Activated CD4-positive, alpha-beta T cell treated with anti-CD3 and anti-CD28 coated beads for 48 hours (primary cell): Measurements from ENCODE around the gene MAPK8IP3.

Source experiments
- DNase-seq: peaks from one replicate; pipeline ENCODE4 v3.0.0-alpha.2; 2020

Gene MAPK8IP3, protein sequence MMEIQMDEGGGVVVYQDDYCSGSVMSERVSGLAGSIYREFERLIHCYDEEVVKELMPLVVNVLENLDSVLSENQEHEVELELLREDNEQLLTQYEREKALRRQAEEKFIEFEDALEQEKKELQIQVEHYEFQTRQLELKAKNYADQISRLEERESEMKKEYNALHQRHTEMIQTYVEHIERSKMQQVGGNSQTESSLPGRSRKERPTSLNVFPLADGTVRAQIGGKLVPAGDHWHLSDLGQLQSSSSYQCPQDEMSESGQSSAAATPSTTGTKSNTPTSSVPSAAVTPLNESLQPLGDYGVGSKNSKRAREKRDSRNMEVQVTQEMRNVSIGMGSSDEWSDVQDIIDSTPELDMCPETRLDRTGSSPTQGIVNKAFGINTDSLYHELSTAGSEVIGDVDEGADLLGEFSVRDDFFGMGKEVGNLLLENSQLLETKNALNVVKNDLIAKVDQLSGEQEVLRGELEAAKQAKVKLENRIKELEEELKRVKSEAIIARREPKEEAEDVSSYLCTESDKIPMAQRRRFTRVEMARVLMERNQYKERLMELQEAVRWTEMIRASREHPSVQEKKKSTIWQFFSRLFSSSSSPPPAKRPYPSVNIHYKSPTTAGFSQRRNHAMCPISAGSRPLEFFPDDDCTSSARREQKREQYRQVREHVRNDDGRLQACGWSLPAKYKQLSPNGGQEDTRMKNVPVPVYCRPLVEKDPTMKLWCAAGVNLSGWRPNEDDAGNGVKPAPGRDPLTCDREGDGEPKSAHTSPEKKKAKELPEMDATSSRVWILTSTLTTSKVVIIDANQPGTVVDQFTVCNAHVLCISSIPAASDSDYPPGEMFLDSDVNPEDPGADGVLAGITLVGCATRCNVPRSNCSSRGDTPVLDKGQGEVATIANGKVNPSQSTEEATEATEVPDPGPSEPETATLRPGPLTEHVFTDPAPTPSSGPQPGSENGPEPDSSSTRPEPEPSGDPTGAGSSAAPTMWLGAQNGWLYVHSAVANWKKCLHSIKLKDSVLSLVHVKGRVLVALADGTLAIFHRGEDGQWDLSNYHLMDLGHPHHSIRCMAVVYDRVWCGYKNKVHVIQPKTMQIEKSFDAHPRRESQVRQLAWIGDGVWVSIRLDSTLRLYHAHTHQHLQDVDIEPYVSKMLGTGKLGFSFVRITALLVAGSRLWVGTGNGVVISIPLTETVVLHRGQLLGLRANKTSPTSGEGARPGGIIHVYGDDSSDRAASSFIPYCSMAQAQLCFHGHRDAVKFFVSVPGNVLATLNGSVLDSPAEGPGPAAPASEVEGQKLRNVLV (N-terminal part only)

DNA sequence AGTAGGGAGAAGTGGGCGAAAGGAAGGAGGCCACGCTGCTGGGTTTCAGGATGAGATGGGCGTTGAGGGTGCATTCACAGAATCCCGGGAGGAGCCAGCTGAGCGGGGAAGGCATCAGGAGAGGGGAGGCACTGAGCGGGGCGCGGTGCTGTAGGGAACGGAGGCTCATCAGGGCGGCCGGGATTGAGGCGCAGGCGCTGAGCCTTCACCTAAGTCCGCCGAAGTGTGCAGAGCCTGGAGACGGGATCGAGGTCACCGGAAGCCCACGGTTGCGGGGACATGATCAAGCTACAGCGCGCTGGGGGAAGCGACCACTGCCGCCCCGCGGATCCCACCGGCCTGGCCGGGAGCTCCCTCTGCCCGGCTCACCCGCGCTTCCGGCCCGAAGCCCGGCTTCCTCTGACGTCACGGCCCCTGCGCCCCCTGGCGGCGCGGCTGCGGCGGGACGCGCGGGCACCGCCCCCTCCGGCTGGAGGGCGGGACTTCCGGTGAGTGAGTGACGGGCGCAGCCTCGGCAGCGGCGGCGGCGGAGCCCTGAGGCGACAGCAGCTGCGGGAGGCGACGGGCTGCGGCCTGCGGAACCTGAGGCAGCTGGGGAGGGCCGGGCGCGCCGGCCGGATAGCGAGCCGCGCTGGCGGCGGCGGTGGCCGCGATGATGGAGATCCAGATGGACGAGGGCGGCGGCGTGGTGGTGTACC lies at the start of gene MAPK8IP3:
Gene MAPK8IP3 (plus strand): TSS at position 508 of the 698 bp plus-strand sequence. CDS start 145 bp downstream, at position 653.
- peak; percentile 94 for DNase-seq

DNA sequence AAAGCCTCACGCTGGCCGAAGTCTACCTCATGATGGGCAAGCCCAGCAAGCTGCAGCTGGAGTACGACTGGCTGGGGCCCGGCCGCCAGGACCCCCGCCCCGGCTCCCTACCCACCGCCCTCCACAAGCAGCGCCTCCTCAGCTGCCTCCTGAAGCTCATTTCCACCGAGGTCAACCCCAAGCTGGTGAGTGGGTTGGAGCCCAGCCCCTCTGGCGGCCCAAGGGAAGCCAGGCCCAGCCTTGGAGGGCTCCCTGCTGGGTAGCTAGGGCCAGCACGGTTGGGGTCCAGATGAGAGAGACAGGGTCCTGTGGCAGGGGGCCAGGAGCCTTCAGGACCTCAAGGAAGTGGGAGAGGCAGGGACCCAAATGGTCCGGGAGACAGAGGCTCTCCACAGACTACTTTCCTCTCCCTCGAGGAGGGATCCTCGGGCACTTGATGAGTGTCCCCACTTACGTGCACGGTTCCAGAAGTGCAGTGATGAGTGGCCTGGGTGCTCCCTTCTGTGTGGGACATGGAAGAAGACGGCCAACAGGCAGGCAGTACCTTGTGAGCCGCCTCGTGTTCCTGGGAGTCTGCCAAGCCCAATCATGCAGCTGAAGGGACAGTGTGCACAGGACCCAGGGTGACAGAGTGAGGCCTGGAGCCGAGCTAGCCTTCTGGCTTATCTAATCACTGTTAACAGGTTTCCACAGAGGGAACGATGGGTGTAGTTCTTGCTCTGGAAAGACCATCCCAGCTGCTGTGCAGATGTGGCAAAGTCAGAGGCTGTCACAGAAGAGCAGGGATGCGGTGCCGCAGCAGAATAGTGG lies 49.0 kb upstream of the MAPK8IP3 start:
- no peak for DNase-seq

DNA sequence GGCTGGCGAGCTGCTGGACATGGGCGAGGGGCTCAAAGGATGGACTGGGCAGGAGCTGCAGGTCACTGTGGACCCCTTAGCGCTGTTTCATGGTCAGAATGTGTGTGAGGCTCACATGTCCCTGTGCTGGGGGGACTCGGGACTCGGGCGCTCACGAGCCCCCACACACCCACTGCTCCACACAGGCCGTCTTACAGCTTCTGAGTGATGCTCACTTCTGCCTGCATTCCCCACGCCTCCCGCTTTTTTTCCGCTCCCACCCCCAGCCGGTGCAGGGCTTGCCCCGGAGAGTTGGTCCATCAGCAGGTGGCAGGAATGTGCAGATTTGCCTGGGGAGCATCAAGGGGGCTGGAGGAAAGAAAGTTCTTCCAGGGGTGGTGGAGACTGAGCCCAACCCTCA lies 48.2 kb upstream of the MAPK8IP3 start:
- no peak for DNase-seq

DNA sequence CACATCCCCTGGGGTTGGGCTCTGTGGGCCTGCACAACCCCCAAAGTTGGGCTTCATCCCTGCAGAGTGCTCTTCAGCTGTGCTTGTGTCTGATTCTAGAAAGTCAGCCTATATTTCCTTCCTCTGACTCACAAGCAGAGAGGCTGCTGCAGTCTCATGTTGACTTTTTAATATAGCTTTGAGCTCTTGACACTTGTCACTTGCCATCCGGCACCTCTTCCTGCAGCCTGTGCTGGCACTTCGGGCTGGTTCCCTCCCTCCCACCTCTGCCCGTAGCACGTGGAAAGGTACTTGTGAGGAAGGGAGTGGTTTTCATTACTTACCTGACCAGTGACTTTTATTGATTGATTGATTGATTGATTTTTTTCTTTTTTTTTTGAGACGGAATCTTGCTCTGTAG lies 47.0 kb upstream of the MAPK8IP3 start:
- DNase-seq = no peak

DNA sequence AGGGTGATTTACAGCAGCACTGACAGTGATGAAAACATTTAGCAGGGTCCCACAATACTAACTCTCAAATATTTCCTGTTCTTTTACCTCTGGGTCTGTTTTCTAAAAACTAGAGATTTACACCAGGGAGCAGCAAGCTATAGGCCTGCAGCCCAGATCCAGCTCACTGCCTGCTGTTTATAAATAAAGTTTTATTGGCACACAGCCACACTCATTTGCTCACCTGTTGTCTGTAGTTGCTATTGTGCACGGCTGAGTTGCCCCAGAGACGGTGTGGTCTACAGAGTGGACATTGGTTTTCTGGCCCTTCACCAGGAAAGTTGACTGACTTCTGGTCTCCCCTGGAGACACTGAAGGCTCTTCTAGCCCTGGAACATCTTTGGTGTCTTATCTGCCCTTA lies 44.2 kb upstream of the MAPK8IP3 start:
- no peak for DNase-seq

DNA sequence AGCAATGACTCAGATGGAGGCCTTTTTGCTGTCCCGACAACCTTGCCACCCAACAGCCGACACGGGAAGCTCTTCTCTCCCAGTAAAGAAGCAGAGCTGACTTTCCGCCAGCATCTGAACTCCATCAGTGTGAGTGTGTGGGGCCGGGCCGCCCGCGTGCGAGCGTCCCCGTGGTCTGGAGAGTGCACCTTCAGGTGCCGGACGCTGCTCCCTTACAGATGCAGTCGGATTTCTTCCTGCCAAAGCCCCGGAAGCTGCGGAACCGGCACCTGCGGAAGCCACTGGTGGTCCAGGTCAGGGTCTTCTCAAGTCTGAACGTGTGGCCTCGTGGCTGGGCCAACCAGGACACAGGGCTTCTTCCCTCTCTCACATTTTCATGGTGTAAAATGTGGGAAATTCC lies 43.5 kb upstream of the MAPK8IP3 start:
- DNase-seq = no peak

DNA sequence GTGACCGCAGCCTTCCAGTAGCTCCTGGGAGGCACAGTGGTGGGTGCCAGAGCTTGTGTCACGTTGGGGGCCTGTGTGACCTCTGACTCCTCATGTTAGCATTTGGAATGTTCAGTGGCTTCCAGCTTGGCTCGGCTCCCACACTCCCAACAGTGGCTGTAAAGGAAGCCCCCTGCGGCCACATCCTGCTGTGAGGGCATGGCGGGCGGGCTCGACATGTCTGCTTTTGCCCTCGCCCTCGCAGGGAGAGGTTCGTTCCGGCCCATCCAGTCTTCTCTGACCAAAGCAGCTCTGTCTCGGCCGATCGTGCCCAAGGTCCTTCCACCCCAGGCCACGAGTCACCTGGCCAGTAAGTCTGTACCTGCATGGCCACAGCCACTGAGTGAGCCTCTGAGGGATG lies 40.2 kb upstream of the MAPK8IP3 start:
- DNase-seq = no peak

DNA sequence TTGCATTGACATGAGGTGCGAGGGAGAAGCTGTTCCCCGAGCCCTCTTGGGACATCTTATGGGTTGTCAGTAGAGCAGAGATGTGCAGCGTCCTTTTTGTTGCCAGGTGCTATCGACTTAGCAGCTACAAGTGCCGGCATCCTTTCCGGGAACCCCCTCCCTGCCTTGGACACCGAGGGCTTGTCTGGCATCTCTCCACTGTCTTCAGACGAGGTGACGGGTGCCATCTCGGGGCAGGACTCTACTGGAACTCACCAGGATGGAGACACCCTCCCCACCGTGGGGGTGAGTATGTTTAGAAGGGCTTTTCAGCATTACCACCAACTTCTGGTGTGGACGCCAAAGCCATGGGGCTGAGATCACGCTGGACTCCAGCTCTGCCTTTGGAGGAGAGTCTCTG lies 39.7 kb upstream of the MAPK8IP3 start:
- DNase-seq = no peak

DNA sequence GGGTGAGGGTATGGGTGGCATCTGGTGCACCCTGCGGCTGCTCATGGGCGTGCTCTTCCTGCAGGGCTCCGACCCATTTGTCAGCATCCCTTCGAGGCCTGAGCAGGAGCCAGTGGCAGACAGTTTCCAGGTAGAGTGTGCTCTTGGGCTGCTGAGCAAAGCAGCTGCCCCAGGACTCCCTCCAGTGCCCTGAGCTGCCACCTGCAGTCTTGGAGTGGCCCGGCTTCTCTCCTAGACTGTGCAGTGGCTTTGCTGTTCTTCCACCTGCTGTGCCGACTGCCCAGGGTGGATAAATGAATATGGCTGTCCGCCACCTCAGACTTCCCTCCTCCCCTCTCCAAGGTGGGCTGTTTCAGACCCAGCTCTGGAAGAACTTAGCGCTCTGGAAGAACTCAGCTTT lies 38.7 kb upstream of the MAPK8IP3 start:
- DNase-seq = no peak

DNA sequence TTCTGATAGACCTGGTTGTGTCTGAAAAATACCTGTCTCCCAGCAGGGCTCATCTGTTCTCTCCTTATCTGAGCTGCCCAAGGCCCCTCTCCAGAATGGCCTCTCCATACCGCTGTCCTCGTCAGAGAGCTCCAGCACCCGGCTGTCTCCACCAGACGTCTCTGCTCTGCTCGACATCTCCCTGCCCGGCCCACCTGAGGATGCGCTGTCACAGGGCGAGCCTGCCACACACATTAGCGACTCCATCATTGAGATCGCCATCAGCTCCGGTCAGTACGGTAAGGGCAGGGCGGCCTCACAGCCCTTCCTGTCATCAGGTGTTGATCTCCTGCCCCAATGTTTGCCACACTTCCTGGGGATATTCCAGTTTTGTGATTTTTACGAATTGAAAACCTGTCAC lies 38.1 kb upstream of the MAPK8IP3 start:
- DNase-seq = no peak

DNA sequence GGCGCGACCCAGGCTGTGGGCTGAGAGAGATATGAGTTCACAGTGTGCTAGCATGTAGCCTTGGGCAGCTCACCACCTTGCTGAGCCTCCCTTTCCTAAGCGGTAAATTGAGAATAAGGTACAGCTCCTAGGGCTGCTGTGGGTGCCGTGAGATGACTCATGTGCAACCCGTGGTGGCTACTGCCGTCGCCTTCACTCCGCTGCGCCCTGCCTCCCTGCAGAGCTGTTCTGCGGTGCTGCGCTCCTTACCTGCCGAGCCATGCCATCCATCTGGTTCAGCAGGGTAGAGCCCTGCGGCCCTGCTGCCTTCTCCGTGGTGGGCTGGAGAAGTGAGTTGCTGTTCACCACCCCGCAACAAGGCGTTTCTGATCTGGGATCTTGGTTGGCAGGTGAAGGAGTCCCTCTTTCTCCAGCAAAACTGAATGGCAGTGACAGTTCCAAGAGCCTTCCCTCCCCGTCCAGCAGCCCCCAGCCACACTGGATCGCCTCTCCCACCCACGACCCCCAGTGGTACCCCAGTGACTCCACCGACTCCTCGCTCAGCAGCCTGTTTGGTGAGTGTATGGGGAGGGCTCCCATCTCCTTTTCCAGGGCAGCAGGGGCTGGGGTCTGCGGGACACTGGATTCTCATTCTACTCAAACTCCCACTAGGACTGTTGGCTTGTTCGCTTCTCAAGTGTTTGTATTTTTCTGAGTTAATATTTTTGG lies 37.2 kb upstream of the MAPK8IP3 start:
- DNase-seq = no peak

DNA sequence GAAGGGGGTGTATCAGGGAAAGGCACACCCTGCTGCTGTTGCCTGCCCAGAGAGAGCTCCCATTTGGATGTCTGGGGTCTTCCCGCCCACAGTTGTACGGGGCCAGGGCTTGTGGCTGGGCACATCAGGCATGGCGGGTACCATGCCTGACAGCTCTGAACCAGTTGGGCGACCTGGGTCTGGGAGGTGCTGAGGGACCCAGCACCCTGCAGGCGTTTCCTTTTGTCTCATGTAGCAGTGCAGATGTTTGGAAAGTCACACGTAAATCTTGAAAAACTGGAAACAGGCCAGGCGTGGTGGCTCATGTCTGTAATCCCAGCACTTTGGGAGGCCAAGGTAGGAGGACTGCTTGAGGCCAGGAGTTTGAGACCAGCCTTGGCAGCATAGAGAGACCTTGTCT lies 36.3 kb upstream of the MAPK8IP3 start:
- DNase-seq = no peak

DNA sequence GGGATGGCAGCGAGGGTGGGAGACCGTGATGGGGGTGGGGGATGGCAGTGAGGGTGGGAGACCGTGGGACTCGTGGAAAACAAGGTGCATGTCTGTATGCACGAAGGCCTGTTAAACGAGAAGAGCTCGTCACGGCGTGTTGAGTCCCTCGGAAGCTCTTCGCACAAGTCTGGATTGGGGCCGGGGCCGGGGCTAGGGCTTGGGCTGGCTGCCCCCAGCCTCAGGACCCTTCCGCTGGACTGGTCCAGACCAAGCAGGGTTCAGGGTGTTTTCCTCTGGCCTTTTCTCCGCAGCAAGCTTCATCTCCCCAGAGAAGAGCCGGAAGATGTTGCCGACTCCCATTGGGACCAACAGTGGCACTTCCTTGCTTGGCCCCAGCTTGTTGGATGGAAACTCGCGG lies 35.6 kb upstream of the MAPK8IP3 start:
- DNase-seq = no peak

DNA sequence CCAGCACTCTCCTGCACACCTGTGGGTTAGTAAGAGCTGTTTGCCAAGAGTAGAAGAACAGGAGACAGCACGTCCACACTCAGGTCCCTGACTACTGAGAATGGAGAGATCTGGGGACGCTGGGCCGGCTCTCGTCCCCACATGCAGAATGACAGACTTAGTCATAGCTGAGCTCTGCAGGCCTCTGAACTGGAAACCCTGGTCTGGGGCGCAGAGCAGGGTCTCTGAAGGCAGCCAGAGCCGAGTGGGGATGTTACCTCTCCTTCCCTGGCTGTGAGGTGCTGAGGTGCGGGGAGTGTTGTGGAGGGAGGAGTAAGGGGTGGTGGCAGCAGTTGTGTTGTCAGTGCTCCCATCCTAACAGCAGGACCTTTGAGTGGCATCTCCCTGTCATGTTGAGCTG lies 35.1 kb upstream of the MAPK8IP3 start:
- DNase-seq = no peak

DNA sequence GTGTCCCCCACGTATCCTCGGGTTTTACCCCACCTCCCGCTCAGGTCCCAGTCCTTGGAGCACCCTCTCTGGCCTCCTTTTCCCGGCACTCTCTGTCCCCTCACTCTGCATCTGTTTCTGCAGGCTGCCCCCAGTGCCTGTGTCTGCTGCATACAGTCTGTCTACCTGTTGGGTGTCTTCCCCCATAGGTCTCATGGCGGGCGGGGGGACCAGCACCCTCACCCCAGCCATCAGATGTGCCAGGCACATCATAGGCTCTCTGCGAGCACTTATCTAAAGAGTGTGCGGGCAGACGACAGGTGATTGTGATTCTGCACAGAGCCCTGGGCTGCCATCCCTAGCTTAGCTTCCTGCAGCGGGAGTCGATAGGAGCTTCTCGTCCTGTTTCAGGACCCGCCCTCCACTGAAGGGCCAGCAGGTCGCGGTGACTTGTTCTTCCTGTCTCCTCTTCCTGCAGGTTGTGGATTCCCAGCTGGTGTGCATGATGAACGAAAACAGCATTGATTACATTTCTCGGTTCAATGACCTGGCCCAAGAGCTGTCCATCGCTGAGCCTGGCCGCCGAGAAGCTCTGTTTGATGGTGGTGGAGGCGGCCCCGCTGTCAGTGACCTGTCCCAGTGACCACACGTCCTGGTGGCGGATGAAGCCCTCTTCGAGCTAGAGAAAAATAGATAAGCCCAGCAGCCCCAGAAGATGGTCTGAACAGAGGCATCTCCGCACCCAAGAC lies 32.4 kb upstream of the MAPK8IP3 start:
- no peak for DNase-seq

DNA sequence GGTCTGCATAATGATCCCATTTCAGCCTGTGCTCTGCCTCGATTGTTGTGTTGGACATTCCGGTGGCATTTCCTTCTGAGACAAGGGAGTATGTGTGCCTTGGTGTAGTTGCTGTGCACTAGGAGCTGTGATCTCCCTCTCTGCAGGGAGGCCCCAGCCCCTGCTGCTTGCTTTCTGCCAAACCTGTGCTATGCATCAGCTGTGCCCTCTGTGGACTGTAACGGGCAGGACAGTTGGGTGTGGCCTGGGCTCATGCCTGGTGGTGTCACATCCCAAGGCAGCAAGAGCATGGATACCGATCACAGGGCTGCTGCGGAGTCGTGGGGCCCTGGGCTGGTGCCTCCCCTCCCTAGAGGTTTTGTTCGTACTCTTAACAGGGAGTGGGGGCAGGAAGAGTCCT lies 31.7 kb upstream of the MAPK8IP3 start:
- no peak for DNase-seq

DNA sequence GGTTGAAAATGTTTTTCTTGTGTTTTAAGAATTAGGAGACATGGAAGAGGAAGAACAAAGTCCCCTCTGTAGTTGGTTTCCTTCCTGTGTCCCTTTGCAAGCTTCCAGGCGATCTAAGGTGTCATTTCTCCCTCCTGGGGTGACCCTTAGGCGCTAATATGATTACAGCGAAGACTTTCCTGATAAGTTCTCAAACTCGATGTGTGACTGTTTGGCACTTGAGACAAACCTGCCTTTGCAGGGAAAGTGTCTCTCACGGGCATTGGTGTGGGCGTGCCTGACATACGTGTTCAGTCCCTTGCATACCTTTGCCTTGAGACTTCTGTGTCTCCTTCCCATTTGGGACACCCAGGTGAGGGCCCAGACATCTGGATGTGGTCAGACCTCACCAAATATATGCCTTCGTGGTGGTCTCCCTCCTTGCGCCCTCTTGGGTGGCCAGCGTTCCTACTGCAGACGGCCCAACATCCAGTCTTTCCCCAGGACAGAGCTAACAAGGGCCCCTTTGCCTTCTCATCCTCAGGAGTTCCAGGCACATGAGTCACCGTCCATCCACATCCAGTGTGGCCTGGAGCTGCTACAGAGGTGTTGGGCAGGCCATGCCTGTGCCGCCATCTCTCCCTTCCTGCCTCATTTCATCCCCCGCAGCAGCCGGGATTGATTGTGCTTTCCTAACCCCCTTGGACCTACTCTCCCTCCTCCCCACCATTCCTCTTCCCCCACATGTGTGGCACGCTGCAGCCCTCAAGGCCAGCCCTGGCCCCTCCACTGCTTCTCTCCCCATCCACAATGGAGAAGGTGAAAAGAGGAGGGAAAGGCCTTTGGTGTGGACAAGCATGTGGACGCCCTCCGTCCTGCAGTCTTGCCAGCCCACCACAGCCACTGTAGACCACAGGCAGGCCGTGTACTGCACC lies 31.0 kb upstream of the MAPK8IP3 start:
- no peak for DNase-seq

DNA sequence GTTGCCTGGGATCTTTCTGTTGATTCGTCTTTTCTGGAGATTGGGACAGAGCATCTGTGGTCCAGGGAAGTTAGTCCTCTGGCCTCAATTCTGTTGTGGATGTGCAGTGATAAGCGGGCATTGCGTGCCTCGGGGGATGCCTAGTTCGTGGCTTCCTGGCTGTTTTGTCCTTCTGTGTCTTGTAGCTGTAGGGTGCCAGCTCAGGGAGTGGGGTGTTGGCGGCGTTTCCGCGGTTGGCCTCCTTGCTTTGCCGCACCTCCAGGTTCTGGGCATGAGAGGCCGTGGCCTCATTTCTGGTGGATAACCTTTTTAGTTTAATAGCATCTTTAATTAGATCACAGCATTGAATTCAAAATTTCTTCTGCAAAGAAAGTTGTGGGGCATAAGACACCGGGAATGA lies 29.3 kb upstream of the MAPK8IP3 start:
- DNase-seq = no peak

DNA sequence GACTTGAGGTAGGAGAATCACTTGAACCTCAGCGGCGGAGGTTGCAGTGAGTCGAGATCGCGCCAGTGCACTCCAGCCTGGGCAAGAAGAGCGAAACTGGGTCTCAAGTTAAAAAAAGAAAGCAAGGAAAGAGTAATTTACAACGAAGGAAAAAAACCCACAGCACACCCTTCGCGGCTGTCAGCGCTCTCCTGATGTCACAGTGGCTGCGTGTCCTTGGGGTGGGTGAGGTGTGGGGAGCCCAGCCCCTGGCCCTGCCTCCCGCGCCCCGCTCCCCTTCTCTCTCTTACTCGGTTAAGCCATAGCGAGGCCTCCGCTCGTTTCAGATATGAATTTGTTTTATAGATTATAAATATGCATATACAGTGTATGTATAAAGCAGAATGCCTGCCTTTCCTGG lies 28.7 kb upstream of the MAPK8IP3 start:
- DNase-seq = no peak
